Measurements from ENCODE around the gene ELL.
A peak's percentile ranks its signal among the peaks of the same experiment; 100 is the strongest.
"Not testable (repeated sequence)": the region's sequence is repeated elsewhere in the genome, so short reads cannot be mapped to it uniquely, and the experiment has no call there.

The ELL gene

GRCh38 chr19:18415178-18415867, 106.5 kb downstream of the ELL start:
- DNase-seq (ENCODE audit: extremely low spot score, insufficient read length, low read depth) = no peak

GRCh38 chr19:18414504-18415177, 107.2 kb downstream of the ELL start:
- no peak for DNase-seq (ENCODE audit: extremely low spot score, insufficient read length, low read depth)
- peak; percentile 85 for FAIRE-seq

More at GRCh38 chr19:18415178-18415867, 106.5 kb downstream of the ELL start:
- FAIRE-seq = no peak

DNA sequence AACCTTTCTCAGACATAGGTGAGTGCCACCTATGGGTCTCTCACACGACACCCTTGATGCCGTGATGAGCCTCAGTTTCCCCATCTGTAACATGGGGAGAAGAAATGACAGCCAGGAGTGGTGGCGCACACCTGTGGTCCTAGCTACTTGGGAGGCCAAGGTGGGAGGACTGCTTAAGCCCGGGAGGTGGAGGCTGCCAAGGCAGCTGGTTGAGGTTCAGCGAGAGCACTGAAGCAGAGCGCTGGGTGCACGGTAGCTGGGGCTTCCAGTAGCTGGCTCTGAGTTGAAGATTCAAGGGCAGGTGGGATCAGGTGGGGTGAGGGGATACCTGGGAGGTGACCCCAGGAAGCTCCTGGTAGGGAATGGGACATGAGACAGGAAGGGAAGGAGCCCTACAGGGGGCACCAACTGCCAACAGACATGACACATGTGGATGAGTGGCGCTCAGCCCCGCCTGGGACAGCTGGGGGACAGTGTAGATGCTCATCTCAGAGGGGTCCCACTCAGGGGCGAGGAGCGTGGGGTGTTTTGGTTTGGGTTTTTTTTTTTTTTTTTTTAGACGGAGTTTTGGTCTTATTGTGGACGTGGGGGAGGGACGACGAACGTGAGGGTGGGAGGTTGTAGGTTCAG, 109.1 kb downstream of the ELL start:
- no peak for DNase-seq (ENCODE audit: extremely low spot score, insufficient read length, low read depth)
- no peak for FAIRE-seq

GRCh38 chr19:18408053-18408476, 113.8 kb downstream of the ELL start:
- FAIRE-seq = peak; percentile 97
- DNase-seq (ENCODE audit: extremely low spot score, insufficient read length, low read depth) = no peak

DNA sequence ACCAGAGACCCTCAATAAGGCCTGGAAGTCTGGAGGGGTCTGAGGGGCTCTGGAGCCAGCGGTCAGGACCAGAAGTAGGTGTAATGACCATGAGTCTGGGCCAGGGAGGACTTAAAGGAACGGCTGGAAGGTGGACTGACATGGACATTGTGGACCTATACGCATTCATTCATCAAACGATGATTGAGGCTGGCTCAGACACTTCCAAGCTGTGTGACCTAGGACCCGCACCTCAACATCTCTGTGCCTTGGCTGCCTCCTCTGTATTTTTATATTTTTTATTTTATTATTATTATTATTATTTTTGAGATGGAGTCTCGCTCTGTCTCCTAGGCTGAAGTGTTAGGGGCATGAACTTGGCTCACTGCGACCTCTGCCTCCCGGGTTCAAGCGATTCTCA, 115.1 kb downstream of the ELL start:
- DNase-seq (ENCODE audit: extremely low spot score, insufficient read length, low read depth) (no peak), FAIRE-seq (no peak)

DNA sequence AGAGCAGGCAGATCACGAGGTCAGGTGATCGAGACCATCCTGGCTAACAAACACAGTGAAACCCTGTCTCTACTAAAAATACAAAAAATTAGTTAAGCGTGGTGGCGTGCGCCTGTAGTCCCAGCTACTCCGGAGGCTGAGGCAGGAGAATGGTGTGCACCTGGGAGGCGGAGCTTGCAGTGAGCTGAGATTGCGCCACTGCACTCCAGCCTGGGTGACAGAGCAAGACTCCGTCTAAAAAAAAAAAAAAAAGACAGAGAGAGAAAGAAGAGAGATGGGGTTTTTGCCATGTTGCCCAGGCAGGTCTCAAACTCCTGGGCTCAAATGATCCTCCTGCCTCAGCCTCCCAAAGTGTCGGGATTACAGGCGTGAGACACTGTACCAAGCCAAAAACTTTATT, 116.1 kb downstream of the ELL start:
- FAIRE-seq; DNase-seq (ENCODE audit: extremely low spot score, insufficient read length, low read depth): not testable (repeated sequence)

DNA sequence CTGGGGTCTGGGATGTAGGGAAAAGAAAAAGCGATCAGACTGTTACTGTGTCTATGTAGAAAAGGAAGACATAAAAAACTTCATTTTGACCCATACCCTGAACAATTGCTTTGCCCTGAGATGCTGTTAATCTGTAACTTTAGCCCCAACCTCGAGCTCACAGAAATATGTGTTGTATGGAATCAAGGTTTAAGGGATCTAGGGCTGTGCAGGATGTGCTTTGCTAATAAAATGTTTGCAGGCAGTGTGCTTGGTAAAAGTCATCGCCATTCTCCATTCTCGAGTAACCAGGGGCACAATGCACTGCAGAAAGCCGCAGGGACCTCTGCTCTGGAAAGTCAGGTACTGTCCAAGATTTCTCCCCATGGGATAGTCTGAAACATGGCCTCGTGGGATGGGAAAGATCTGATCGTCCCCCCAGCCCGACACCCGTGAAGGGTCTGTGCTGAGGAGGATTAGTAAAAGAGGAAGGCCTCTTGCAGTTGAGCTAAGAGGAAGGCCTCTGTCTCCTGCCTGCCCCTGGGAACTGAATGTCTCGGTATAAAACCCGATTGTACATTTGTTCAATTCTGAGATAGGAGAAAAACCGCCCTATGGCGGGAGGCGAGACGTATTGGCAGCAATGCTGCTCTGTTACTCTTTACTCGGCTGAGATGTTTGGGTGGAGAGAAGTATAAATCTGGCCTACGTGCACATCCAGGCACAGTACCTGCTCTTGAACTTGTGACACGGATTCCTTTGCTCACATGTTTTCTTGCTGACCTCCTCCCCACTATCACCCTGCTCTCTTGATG, 119.2 kb downstream of the ELL start:
- not testable (repeated sequence) for FAIRE-seq; DNase-seq (ENCODE audit: extremely low spot score, insufficient read length, low read depth)

- FAIRE-seq (peak; percentile 63), DNase-seq (ENCODE audit: extremely low spot score, insufficient read length, low read depth) (no peak)
Observed at GRCh38 chr19:18401580-18402112, 120.2 kb downstream of the ELL start.

DNA sequence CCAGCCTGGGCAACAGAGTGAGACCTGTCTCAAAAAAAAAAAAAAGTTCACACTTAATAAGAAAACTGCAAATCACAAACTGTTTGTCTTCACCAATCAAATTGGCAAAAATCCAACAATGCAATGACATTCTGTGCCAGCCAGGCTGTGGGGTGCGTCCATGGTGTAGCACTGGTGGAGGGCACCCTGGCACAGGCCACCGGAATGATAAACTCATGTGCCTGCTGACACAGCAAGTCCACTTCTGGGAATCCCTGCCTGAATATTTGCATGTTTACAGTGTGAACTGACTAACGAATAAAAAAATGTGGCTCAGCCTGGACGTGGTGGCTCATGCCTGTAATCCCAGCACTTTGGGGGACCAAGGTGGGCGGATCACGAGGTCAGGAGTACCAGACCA, 122.9 kb downstream of the ELL start:
- no peak for FAIRE-seq
- DNase-seq (ENCODE audit: extremely low spot score, insufficient read length, low read depth) = no peak

DNA sequence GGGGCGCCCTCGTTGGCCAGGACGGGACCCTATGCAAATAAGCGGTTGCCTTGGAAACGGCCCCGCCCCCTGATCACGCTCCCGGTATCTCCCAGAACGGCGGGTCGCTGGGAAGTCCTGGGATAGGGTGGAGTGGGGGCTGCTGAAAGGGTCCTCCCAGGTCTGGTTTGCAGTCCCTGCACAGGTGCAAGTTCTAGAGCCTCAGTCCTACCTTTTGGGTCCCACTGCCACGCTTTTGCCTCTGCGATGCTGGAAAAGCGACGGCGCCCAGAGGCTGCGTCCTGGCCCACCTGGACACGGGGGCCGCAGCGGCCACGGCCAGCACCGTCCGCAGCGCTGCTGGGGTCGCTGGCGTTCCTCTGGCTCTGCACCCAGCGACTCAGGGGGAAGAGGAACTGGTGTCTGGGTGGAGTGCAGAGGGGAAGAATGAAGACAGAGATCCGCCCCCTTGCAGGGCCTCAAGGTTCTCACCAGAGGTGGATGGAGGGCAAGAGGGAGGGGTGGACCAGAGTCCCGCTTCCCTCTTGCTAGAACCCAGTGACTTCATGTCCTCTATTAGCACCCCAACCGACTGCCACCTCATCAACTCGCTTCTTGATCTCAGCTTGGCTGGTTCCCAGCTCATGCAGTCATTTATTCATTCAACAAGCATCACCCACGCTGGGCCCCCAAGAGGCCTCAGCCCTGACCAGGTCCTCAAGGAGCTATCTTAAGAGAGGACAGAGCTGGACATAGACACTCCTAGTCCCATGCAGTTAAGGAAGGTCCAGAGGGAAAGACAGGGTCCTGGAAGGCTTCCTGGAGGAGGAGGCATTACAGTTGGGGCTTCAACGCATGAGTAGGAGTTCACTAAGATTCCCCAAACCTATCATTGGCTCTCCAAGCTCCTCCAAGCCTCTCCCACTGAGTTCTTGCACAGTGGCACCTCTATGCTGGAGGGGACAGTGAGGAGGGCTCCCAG, 124.3 kb downstream of the ELL start, which contains the start of gene LRRC25:
LRRC25 (minus strand) TSS at position 381 of the 961 bp plus-strand sequence. CDS start 659 bp downstream, outside the sequence.
- no peak for DNase-seq (ENCODE audit: extremely low spot score, insufficient read length, low read depth)

DNA sequence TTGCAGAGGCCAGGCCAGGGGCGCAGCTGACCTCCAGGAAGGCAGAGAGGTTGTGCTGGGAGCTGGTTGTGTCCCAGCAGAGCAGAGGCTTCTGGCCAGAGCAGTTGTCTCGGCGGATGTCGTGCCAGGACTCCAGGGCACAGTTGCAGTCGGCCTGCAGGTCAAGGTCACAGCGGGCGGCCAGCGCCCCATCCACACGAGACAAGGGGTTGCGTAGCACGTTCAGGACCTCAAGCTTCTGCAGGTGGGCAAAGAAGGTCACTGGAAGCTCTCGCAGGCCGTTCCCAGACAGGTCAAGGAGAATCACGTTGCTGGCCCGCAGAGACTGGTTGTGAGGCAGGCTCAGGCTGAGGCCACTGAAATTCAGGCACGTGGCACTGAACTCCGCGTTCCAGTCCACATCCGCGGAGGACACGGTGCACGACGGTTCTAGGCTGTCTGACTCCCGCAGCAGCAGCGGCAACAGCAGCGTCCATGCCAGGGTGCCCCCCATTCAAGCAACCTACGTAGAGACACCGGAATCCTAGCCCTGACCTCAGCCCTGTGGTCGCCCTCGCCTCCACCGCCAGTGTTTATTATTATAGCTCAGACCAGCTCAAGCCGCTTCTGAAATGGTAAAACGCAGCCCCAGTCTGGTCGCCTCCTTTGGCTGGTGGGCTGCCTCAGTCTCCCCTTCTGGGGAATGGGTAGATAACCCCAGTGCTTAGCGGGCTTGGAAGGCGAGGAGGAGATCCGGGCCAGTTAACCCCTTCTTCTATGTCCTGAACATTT, 125.2 kb downstream of the ELL start:
- no peak for FAIRE-seq
- no peak for DNase-seq (ENCODE audit: extremely low spot score, insufficient read length, low read depth)

More for the DNA sequence above, 124.3 kb downstream of the ELL start, which contains the start of gene LRRC25:
- FAIRE-seq = peak; percentile 75

- no peak for DNase-seq (ENCODE audit: extremely low spot score, insufficient read length, low read depth)
Observed at GRCh38 chr19:18393836-18394235, 128.0 kb downstream of the ELL start.

GRCh38 chr19:18392926-18393325, 128.9 kb downstream of the ELL start:
- no peak for FAIRE-seq
- DNase-seq (ENCODE audit: extremely low spot score, insufficient read length, low read depth) = no peak

More at GRCh38 chr19:18393836-18394235, 128.0 kb downstream of the ELL start:
- no peak for FAIRE-seq
